Stimulated activated CD8-positive, alpha-beta memory T cell treated with anti-CD3 and anti-CD28 coated beads, Interleukin-15, amount 100 ng/mL, for 4 hours (primary cell): ENCODE measurements around the gene CYP2A6.
A peak's percentile ranks its signal among the peaks of the same experiment; 100 is the strongest.
"Not testable (repeated sequence)": the region's sequence is repeated elsewhere in the genome, so short reads cannot be mapped to it uniquely, and the experiment has no call there.

ENCODE experiments used
- DNase-seq, 2 donors: peaks; one replicate each; pipeline ENCODE4 v3.0.0-alpha.2; 2020; ENCODE audit warnings: low read depth in 2 of 2

CYP2A6 gene

GRCh38 chr19:40850277-40850676, at the start of gene CYP2A6:
Gene CYP2A6 (minus strand): TSS chr19:40850447. CDS start chr19:40850426, 21 bp downstream.
- DNase-seq, result not testable (repeated sequence)

GRCh38 chr19:40899964-40900363, 49.7 kb upstream of the CYP2A6 start:
- not testable (repeated sequence) for DNase-seq

- not testable (repeated sequence) for DNase-seq
These were observed 46.9 kb upstream of the CYP2A6 start for GRCh38 chr19:40896843-40897789.

GRCh38 chr19:40896418-40896796, 46.2 kb upstream of the CYP2A6 start:
- no peak for DNase-seq

GRCh38 chr19:40893112-40893511, 42.9 kb upstream of the CYP2A6 start:
- DNase-seq, result no peak

- DNase-seq, result no peak
These were observed 39.1 kb upstream of the CYP2A6 start for GRCh38 chr19:40889366-40889765.

GRCh38 chr19:40888191-40888590, 37.9 kb upstream of the CYP2A6 start:
- no peak for DNase-seq

GRCh38 chr19:40884187-40884931, 34.1 kb upstream of the CYP2A6 start:
- not testable (repeated sequence) for DNase-seq

- not testable (repeated sequence) for DNase-seq
These were observed 31.8 kb upstream of the CYP2A6 start, which contains the start of gene CYP2A7 for GRCh38 chr19:40882062-40882461. Gene CYP2A7 (minus strand): TSS chr19:40882231. CDS start chr19:40882210, 21 bp downstream.

GRCh38 chr19:40879349-40879748, 29.1 kb upstream of the CYP2A6 start:
- not testable (repeated sequence) for DNase-seq

- DNase-seq, result peak; percentile 56 to 73
These were observed 25.3 kb upstream of the CYP2A6 start for GRCh38 chr19:40875526-40875951.

GRCh38 chr19:40874874-40875273, 24.6 kb upstream of the CYP2A6 start:
- DNase-seq, result not testable (repeated sequence)

GRCh38 chr19:40873873-40874272, 23.6 kb upstream of the CYP2A6 start:
- not testable (repeated sequence) for DNase-seq

GRCh38 chr19:40872209-40872608, 22.0 kb upstream of the CYP2A6 start:
- no peak for DNase-seq

GRCh38 chr19:40867701-40868100, 17.5 kb upstream of the CYP2A6 start:
- no peak for DNase-seq

- not testable (repeated sequence) for DNase-seq
These were observed 14.7 kb upstream of the CYP2A6 start for GRCh38 chr19:40864739-40865496.

GRCh38 chr19:40862785-40863184, 12.5 kb upstream of the CYP2A6 start:
- DNase-seq, result no peak

GRCh38 chr19:40862333-40862732, 12.1 kb upstream of the CYP2A6 start:
- no peak for DNase-seq

GRCh38 chr19:40858109-40858508, 7.9 kb upstream of the CYP2A6 start:
- DNase-seq, result no peak

- DNase-seq, result not testable (repeated sequence)
These were observed 2.4 kb upstream of the CYP2A6 start for GRCh38 chr19:40852467-40853152.

GRCh38 chr19:40846722-40847121, 3.5 kb downstream of the CYP2A6 start:
- DNase-seq, result not testable (repeated sequence)
